Jurkat, Clone E6-1 (cell line): ENCODE data around the gene APCDD1L.
"Not testable (repeated sequence)": the region's sequence is repeated elsewhere in the genome, so short reads cannot be mapped to it uniquely, and the experiment has no call there.

Source experiments
- DNase-seq: peaks from one replicate; pipeline ENCODE4 v3.0.0-alpha.2; 2011; ENCODE audit warnings: low read depth, low spot score
- H3K4me3 ChIP-seq: 2 replicates; pipeline ENCODE4 v1.5.1; 2011; ENCODE audit warnings: mild to moderate bottlenecking, low read length, control low read depth, moderate library complexity

Gene APCDD1L

GRCh38 chr20:58546416-58546711, 31.2 kb upstream of the APCDD1L start:
- no peak overlapping the region for H3K4me3 ChIP-seq
- DNase-seq, result no peak

GRCh38 chr20:58545565-58546415, 30.6 kb upstream of the APCDD1L start:
- DNase-seq, result no peak
- H3K4me3 ChIP-seq, result no peak overlapping the region

- DNase-seq, result no peak
- H3K4me3 ChIP-seq, result no peak overlapping the region
Observed at GRCh38 chr20:58544891-58545290, 29.7 kb upstream of the APCDD1L start.

GRCh38 chr20:58544286-58544685, 29.1 kb upstream of the APCDD1L start:
- no peak for DNase-seq

GRCh38 chr20:58543274-58543673, 28.1 kb upstream of the APCDD1L start:
- no peak overlapping the region for H3K4me3 ChIP-seq
- DNase-seq, result no peak

More at GRCh38 chr20:58544286-58544685, 29.1 kb upstream of the APCDD1L start:
- H3K4me3 ChIP-seq, result no peak overlapping the region

GRCh38 chr20:58542411-58543095, 27.4 kb upstream of the APCDD1L start:
- DNase-seq, result peak; percentile 60
- no peak overlapping the region for H3K4me3 ChIP-seq

- not testable (repeated sequence) for DNase-seq, H3K4me3 ChIP-seq
Observed at GRCh38 chr20:58542034-58542410, 26.8 kb upstream of the APCDD1L start.

- no peak for DNase-seq
- H3K4me3 ChIP-seq, result no peak overlapping the region
Observed at GRCh38 chr20:58538752-58539151, 23.6 kb upstream of the APCDD1L start.

GRCh38 chr20:58537831-58538230, 22.6 kb upstream of the APCDD1L start:
- DNase-seq, result no peak
- no peak overlapping the region for H3K4me3 ChIP-seq

- DNase-seq, result no peak
- H3K4me3 ChIP-seq, result no peak overlapping the region
Observed at GRCh38 chr20:58536289-58536688, 21.1 kb upstream of the APCDD1L start.

- H3K4me3 ChIP-seq, result no peak overlapping the region
- no peak for DNase-seq
Observed at GRCh38 chr20:58531657-58532056, 16.5 kb upstream of the APCDD1L start.

GRCh38 chr20:58531063-58531462, 15.9 kb upstream of the APCDD1L start:
- no peak for DNase-seq

GRCh38 chr20:58528412-58528811, 13.2 kb upstream of the APCDD1L start:
- DNase-seq, result no peak
- H3K4me3 ChIP-seq, result no peak overlapping the region

More at GRCh38 chr20:58531063-58531462, 15.9 kb upstream of the APCDD1L start:
- H3K4me3 ChIP-seq, result no peak overlapping the region

- DNase-seq, result no peak
- no peak overlapping the region for H3K4me3 ChIP-seq
Observed at GRCh38 chr20:58526411-58526810, 11.2 kb upstream of the APCDD1L start.

- DNase-seq, result no peak
- no peak overlapping the region for H3K4me3 ChIP-seq
Observed at GRCh38 chr20:58524814-58525213, 9.6 kb upstream of the APCDD1L start.

GRCh38 chr20:58523971-58524315, 8.7 kb upstream of the APCDD1L start:
- DNase-seq, result no peak

GRCh38 chr20:58523072-58523970, 8.1 kb upstream of the APCDD1L start:
- no peak overlapping the region for H3K4me3 ChIP-seq
- no peak for DNase-seq

More at GRCh38 chr20:58523971-58524315, 8.7 kb upstream of the APCDD1L start:
- H3K4me3 ChIP-seq, result no peak overlapping the region

GRCh38 chr20:58522666-58523065, 7.5 kb upstream of the APCDD1L start:
- H3K4me3 ChIP-seq, result no peak overlapping the region
- DNase-seq, result no peak

- DNase-seq, result no peak
- H3K4me3 ChIP-seq, result no peak overlapping the region
Observed at GRCh38 chr20:58521763-58522162, 6.6 kb upstream of the APCDD1L start.
